ENCODE data around the gene URI1. TPM values are rescaled to one million over a fixed set of nuclear protein-coding genes. Genes with fewer than 3 reads are reported as not detected.

URI1 gene
- polyA plus RNA-seq, 1 of the 3 experiments (the other 2 are of a cell fraction), result 32.4 TPM

DNA sequence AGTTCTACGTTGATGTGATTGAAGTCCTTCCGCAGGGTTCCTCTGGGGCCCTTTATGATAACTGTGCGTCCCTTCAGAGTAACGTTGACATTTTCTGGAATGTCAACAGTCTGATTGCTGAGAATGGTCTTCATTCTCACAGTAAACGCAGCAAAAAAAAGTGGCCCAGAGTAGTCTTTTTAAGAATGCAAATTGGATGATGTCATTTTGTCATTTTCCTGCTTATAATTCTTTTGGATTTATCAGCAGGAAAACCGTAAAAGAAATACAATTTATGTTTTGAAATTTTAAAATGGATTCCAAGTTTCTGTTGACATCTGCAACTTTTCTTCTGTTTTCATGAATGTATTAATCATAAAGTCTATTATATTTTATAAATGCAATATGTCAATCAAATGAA, 14.8 kb downstream of the URI1 start (continued):
- no peak for TF ChIP-seq EZH2phosphoT487 (IDR thresholded peaks at IDR 0.05; ENCODE audit: borderline replicate concordance, low read depth)
- TF ChIP-seq, protein P1, sequence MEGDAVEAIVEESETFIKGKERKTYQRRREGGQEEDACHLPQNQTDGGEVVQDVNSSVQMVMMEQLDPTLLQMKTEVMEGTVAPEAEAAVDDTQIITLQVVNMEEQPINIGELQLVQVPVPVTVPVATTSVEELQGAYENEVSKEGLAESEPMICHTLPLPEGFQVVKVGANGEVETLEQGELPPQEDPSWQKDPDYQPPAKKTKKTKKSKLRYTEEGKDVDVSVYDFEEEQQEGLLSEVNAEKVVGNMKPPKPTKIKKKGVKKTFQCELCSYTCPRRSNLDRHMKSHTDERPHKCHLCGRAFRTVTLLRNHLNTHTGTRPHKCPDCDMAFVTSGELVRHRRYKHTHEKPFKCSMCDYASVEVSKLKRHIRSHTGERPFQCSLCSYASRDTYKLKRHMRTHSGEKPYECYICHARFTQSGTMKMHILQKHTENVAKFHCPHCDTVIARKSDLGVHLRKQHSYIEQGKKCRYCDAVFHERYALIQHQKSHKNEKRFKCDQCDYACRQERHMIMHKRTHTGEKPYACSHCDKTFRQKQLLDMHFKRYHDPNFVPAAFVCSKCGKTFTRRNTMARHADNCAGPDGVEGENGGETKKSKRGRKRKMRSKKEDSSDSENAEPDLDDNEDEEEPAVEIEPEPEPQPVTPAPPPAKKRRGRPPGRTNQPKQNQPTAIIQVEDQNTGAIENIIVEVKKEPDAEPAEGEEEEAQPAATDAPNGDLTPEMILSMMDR (IDR thresholded peaks at IDR 0.05), result no peak
- TF ChIP-seq, protein P2, sequence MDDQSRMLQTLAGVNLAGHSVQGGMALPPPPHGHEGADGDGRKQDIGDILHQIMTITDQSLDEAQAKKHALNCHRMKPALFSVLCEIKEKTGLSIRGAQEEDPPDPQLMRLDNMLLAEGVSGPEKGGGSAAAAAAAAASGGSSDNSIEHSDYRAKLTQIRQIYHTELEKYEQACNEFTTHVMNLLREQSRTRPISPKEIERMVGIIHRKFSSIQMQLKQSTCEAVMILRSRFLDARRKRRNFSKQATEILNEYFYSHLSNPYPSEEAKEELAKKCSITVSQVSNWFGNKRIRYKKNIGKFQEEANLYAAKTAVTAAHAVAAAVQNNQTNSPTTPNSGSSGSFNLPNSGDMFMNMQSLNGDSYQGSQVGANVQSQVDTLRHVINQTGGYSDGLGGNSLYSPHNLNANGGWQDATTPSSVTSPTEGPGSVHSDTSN (IDR thresholded peaks at IDR 0.05), result no peak
- TF ChIP-seq, protein P3, sequence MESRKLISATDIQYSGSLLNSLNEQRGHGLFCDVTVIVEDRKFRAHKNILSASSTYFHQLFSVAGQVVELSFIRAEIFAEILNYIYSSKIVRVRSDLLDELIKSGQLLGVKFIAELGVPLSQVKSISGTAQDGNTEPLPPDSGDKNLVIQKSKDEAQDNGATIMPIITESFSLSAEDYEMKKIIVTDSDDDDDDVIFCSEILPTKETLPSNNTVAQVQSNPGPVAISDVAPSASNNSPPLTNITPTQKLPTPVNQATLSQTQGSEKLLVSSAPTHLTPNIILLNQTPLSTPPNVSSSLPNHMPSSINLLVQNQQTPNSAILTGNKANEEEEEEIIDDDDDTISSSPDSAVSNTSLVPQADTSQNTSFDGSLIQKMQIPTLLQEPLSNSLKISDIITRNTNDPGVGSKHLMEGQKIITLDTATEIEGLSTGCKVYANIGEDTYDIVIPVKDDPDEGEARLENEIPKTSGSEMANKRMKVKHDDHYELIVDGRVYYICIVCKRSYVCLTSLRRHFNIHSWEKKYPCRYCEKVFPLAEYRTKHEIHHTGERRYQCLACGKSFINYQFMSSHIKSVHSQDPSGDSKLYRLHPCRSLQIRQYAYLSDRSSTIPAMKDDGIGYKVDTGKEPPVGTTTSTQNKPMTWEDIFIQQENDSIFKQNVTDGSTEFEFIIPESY (IDR thresholded peaks at IDR 0.05; ENCODE audit: borderline replicate concordance, low read depth), result no peak
- TF ChIP-seq, protein P4, sequence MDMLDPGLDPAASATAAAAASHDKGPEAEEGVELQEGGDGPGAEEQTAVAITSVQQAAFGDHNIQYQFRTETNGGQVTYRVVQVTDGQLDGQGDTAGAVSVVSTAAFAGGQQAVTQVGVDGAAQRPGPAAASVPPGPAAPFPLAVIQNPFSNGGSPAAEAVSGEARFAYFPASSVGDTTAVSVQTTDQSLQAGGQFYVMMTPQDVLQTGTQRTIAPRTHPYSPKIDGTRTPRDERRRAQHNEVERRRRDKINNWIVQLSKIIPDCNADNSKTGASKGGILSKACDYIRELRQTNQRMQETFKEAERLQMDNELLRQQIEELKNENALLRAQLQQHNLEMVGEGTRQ (IDR thresholded peaks at IDR 0.05; ENCODE audit: borderline replicate concordance, low read depth, low read length), result no peak

DNA sequence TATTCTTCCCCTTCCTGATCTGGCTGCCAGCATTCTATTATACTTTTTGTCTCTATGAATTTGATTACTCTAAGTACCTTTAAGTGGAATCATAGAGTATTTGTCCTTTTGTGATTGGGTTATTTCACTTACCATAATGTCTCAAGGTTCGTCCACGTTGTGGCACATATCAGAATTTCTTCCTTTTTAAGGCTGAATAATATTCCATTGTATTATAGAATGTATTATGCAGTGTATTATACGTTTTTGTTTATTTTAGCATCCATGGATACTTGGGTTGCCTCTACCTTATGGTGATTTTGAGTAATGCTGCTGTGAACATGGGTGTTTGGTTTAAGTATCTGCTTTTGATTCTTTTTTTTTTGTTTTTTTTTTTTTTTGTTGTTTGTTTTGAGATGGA, 19.3 kb downstream of the URI1 start:
- Histone ChIP-seq H3K27ac (ENCODE audit: low read depth in 2 of 2, low read length in 1 of 2) (no peak overlapping the region), H3K9me3 (peaks cover 9% of the 10 kb centered on the region; the same call in 1 of the 2 replicates), H3K27me3 (ENCODE audit: insufficient read depth) (no peaks in the 10 kb centered on the region), H3K4me3 (ENCODE audit: low read depth in 2 of 2, low read length in 1 of 2) (no peak overlapping the region), H3K36me3 (replicated peaks in 1 of 2; ENCODE audit: control insufficient read depth in 1 of 2, insufficient read depth in 2 of 2, low read length in 1 of 2) (no peaks in the 10 kb centered on the region), H2AFZ (ENCODE audit: low read depth) (no peak overlapping the region), H3K9ac (no peak overlapping the region), H3K4me2 (no peak overlapping the region), H3K9me2 (no peaks in the 10 kb centered on the region), H3K79me2 (ENCODE audit: insufficient read depth) (peaks cover 100% of the 10 kb centered on the region), H3K4me1 (ENCODE audit: control insufficient read depth in 1 of 2, insufficient read depth in 2 of 2, low read depth in 1 of 2, low read length in 1 of 2) (peaks cover 0 to 28% of the 10 kb centered on the region in 2 experiments; a peak in 2 of 4 replicates), H3F3A (replicated peaks; ENCODE audit: insufficient read depth) (peaks cover 12% of the 10 kb centered on the region), H4K20me1 (ENCODE audit: insufficient read depth) (peaks cover 58% of the 10 kb centered on the region)
- WGBS (ENCODE audit: low lambda C conversion rate), result 92% methylated on average over 3 of the region's 3 CpGs
- DNase-seq, result no peak
- ChIA-PET CTCF (no interaction called here), POLR2A (no interaction called here)
- TF ChIP-seq RFX5 (IDR thresholded peaks at IDR 0.05; ENCODE audit: low read length), result no peak
- TF ChIP-seq CHD2 (IDR thresholded peaks at IDR 0.05; ENCODE audit: low read length, partially characterized antibody), result no peak
- TF ChIP-seq, protein P3 (IDR thresholded peaks at IDR 0.05; ENCODE audit: borderline replicate concordance, low read depth), result no peak
- TF ChIP-seq YY1 (IDR thresholded peaks at IDR 0.05; ENCODE audit: low read depth), result no peak
- no peak for TF ChIP-seq FOXM1 (IDR thresholded peaks at IDR 0.05; ENCODE audit: low read depth)
- no peak for TF ChIP-seq EZH2phosphoT487 (IDR thresholded peaks at IDR 0.05; ENCODE audit: borderline replicate concordance, low read depth)
- TF ChIP-seq NFIC (IDR thresholded peaks at IDR 0.05; ENCODE audit: borderline replicate concordance), result no peak
- no peak for TF ChIP-seq JUND (IDR thresholded peaks at IDR 0.05)
- TF ChIP-seq MEF2A (IDR thresholded peaks at IDR 0.05; ENCODE audit: borderline replicate concordance, low read depth), result no peak
- TF ChIP-seq SIN3A (IDR thresholded peaks at IDR 0.05; ENCODE audit: borderline replicate concordance, low read depth, low read length), result no peak
- TF ChIP-seq, protein P5, sequence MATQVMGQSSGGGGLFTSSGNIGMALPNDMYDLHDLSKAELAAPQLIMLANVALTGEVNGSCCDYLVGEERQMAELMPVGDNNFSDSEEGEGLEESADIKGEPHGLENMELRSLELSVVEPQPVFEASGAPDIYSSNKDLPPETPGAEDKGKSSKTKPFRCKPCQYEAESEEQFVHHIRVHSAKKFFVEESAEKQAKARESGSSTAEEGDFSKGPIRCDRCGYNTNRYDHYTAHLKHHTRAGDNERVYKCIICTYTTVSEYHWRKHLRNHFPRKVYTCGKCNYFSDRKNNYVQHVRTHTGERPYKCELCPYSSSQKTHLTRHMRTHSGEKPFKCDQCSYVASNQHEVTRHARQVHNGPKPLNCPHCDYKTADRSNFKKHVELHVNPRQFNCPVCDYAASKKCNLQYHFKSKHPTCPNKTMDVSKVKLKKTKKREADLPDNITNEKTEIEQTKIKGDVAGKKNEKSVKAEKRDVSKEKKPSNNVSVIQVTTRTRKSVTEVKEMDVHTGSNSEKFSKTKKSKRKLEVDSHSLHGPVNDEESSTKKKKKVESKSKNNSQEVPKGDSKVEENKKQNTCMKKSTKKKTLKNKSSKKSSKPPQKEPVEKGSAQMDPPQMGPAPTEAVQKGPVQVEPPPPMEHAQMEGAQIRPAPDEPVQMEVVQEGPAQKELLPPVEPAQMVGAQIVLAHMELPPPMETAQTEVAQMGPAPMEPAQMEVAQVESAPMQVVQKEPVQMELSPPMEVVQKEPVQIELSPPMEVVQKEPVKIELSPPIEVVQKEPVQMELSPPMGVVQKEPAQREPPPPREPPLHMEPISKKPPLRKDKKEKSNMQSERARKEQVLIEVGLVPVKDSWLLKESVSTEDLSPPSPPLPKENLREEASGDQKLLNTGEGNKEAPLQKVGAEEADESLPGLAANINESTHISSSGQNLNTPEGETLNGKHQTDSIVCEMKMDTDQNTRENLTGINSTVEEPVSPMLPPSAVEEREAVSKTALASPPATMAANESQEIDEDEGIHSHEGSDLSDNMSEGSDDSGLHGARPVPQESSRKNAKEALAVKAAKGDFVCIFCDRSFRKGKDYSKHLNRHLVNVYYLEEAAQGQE (IDR thresholded peaks at IDR 0.05; ENCODE audit: low read depth, low read length), result no peak
- no peak for TF ChIP-seq RCOR1 (IDR thresholded peaks at IDR 0.05; ENCODE audit: low read length)
- TF ChIP-seq, protein P6, sequence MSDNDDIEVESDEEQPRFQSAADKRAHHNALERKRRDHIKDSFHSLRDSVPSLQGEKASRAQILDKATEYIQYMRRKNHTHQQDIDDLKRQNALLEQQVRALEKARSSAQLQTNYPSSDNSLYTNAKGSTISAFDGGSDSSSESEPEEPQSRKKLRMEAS (IDR thresholded peaks at IDR 0.05; ENCODE audit: low read depth), result no peak
- TF ChIP-seq, protein P4 (IDR thresholded peaks at IDR 0.05; ENCODE audit: borderline replicate concordance, low read depth, low read length), result no peak
- no peak for TF ChIP-seq ELF1 (IDR thresholded peaks at IDR 0.05)

All from SK-N-SH (cell line).